ENCODE results near the gene PIGN.

Gene PIGN

DNA sequence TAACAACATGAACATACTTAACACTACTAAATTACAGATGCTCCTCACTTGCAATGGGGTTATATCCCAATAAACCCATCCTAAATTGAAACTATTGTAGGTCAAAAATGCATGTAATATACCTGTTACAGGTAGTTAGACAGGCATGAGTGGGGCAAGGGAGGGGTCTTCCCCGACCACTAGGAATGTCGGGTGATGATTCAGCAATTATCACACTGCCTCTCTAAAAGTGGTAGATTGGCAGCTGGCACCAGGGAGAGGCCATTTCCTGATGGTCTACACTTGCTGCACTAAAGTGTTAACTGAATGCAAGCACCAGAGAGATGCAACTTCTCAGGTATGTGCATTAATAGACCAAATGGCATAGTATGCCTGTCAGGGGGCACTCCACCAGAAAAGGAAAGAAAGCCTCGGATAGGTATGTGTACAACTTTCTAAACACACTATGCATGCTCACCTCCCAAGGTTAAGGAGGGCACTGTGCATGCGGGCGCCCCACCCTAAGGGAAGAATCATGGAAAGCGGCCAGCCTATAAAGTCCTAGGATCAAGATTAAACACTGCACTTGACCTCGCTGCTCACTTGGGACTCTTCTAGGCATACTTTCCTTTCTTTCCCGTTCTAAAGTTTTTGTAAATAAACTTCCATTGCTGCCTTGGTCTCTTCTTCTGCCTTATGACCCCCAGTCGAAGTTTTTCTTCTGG, 35.6 kb downstream of the PIGN start:
- H3K4me1 ChIP-seq (ENCODE audit: control insufficient read depth, insufficient read depth, low read length) = no peaks in the 10 kb centered on the region
- no peaks in the 10 kb centered on the region; the same call in 1 of the 2 replicates for H3K36me3 ChIP-seq (ENCODE audit: control insufficient read depth, insufficient read depth, low read length)
- no peak overlapping the region for H3K4me3 ChIP-seq (ENCODE audit: low read depth, low read length)
- no peaks in the 10 kb centered on the region for H3K9me3 ChIP-seq (ENCODE audit: control insufficient read depth, insufficient read depth, low read length)
- H3K27me3 ChIP-seq (ENCODE audit: control insufficient read depth, insufficient read depth, low read length) = no peaks in the 10 kb centered on the region
- H3K9ac ChIP-seq (ENCODE audit: low read depth, low read length) = no peak overlapping the region
- H3K27ac ChIP-seq (ENCODE audit: low read depth, low read length) = no peak overlapping the region

DNA sequence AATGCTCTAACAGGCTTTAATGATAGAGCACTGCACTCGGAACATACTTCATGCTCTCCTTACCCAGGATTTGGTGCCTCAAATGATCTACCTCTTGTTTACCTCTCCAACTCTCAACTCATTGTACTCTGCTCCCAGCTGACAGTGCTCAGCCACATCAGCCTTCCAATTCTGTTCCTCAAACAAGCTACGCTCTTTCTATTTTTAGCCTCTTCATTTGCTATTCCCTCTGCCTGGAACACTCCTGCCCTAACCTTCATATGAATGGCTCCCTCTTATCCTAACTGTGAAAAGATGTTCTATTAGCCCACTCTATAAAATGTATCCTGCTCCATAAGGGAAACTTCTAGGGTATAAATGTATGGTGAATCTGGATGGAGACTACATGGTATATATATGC, 42.5 kb downstream of the PIGN start:
- no peaks in the 10 kb centered on the region; the same call in 1 of the 2 replicates for H3K4me1 ChIP-seq (ENCODE audit: control insufficient read depth, insufficient read depth, low read length)
- no peak overlapping the region for H3K27ac ChIP-seq (ENCODE audit: low read depth, low read length)
- H3K4me3 ChIP-seq (ENCODE audit: low read depth, low read length) = no peak overlapping the region
- no peaks in the 10 kb centered on the region for H3K27me3 ChIP-seq (ENCODE audit: control insufficient read depth, insufficient read depth, low read length)
- peaks cover 13% of the 10 kb centered on the region; the same call in 1 of the 2 replicates for H3K36me3 ChIP-seq (ENCODE audit: control insufficient read depth, insufficient read depth, low read length)
- no peak overlapping the region for H3K9ac ChIP-seq (ENCODE audit: low read depth, low read length)
- no peaks in the 10 kb centered on the region for H3K9me3 ChIP-seq (ENCODE audit: control insufficient read depth, insufficient read depth, low read length)

- Histone ChIP-seq H3K9ac (ENCODE audit: low read depth, low read length) (no peak overlapping the region), H3K9me3 (ENCODE audit: control insufficient read depth, insufficient read depth, low read length) (no peaks in the 10 kb centered on the region), H3K36me3 (ENCODE audit: control insufficient read depth, insufficient read depth, low read length) (peaks cover 23% of the 10 kb centered on the region), H3K4me3 (ENCODE audit: low read depth, low read length) (no peak overlapping the region), H3K4me1 (ENCODE audit: control insufficient read depth, insufficient read depth, low read length) (no peaks in the 10 kb centered on the region; the same call in 1 of the 2 replicates), H3K27ac (ENCODE audit: low read depth, low read length) (no peak overlapping the region), H3K27me3 (ENCODE audit: control insufficient read depth, insufficient read depth, low read length) (no peaks in the 10 kb centered on the region)
These were observed 46.6 kb downstream of the PIGN start for GRCh38 chr18:62140259-62140658.

DNA sequence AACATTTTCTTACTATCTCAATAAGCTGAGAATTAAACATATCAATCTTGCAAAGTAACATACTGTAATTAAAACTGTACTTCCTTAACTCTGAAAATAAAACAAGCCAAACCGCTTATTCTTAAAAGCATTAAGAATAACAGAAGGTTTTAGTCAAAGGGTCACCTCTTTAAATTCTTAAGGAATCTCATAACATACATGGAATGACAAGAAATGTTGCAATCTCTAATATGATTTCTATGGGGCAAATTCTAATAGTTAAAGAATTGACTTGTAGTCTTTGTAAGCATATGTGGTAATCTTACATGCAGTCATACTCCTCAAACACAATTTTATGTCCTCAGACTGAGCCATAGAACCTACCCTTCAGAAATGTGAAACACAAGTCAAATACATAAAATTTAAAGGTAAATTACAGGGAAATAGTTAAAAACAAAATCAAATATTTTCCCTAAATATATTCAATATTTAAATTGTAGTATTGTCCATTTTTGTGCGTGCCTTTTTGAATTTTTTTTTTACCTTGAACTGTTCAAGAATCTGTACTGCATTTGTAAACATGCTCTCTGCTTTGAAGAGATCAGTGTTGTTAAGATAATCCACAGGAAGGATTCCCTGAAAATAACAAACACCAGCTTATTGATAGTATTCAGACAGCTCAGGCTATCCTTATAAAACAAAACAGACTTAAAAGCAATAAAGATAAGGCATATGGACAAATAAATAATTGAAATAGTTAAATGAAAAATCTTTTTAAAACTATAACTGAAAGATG, 48.2 kb downstream of the PIGN start:
- Histone ChIP-seq H3K4me3 (ENCODE audit: low read depth, low read length) (no peak overlapping the region), H3K27me3 (ENCODE audit: control insufficient read depth, insufficient read depth, low read length) (no peaks in the 10 kb centered on the region), H3K4me1 (ENCODE audit: control insufficient read depth, insufficient read depth, low read length) (no peaks in the 10 kb centered on the region), H3K27ac (ENCODE audit: low read depth, low read length) (no peak overlapping the region), H3K9ac (ENCODE audit: low read depth, low read length) (no peak overlapping the region), H3K36me3 (ENCODE audit: control insufficient read depth, insufficient read depth, low read length) (peaks cover 11% of the 10 kb centered on the region), H3K9me3 (ENCODE audit: control insufficient read depth, insufficient read depth, low read length) (no peaks in the 10 kb centered on the region)

GRCh38 chr18:62131301-62131909, 55.5 kb downstream of the PIGN start:
- no peaks in the 10 kb centered on the region for H3K27me3 ChIP-seq (ENCODE audit: control insufficient read depth, insufficient read depth, low read length)
- H3K9ac ChIP-seq (ENCODE audit: low read depth, low read length) = no peak overlapping the region
- H3K9me3 ChIP-seq (ENCODE audit: control insufficient read depth, insufficient read depth, low read length) = no peaks in the 10 kb centered on the region
- H3K4me1 ChIP-seq (ENCODE audit: control insufficient read depth, insufficient read depth, low read length) = no peaks in the 10 kb centered on the region
- no peaks in the 10 kb centered on the region for H3K36me3 ChIP-seq (ENCODE audit: control insufficient read depth, insufficient read depth, low read length)
- no peak overlapping the region for H3K27ac ChIP-seq (ENCODE audit: low read depth, low read length)
- H3K4me3 ChIP-seq (ENCODE audit: low read depth, low read length) = no peak overlapping the region

- H3K27ac ChIP-seq (ENCODE audit: low read depth, low read length) = no peak overlapping the region
- H3K9me3 ChIP-seq (ENCODE audit: control insufficient read depth, insufficient read depth, low read length) = no peaks in the 10 kb centered on the region
- no peak overlapping the region for H3K4me3 ChIP-seq (ENCODE audit: low read depth, low read length)
These were observed 58.7 kb downstream of the PIGN start for GRCh38 chr18:62128157-62128556.

GRCh38 chr18:62126737-62127136, 60.1 kb downstream of the PIGN start:
- H3K9ac ChIP-seq (ENCODE audit: low read depth, low read length) = no peak overlapping the region
- H3K27me3 ChIP-seq (ENCODE audit: control insufficient read depth, insufficient read depth, low read length) = no peaks in the 10 kb centered on the region
- no peaks in the 10 kb centered on the region for H3K9me3 ChIP-seq (ENCODE audit: control insufficient read depth, insufficient read depth, low read length)
- no peaks in the 10 kb centered on the region for H3K36me3 ChIP-seq (ENCODE audit: control insufficient read depth, insufficient read depth, low read length)
- no peak overlapping the region for H3K4me3 ChIP-seq (ENCODE audit: low read depth, low read length)
- no peaks in the 10 kb centered on the region for H3K4me1 ChIP-seq (ENCODE audit: control insufficient read depth, insufficient read depth, low read length)
- H3K27ac ChIP-seq (ENCODE audit: low read depth, low read length) = no peak overlapping the region

More at GRCh38 chr18:62128157-62128556, 58.7 kb downstream of the PIGN start:
- Histone ChIP-seq H3K9ac (ENCODE audit: low read depth, low read length) (no peak overlapping the region), H3K36me3 (ENCODE audit: control insufficient read depth, insufficient read depth, low read length) (no peaks in the 10 kb centered on the region), H3K4me1 (ENCODE audit: control insufficient read depth, insufficient read depth, low read length) (no peaks in the 10 kb centered on the region), H3K27me3 (ENCODE audit: control insufficient read depth, insufficient read depth, low read length) (no peaks in the 10 kb centered on the region)

GRCh38 chr18:62125702-62126101, 61.2 kb downstream of the PIGN start:
- Histone ChIP-seq H3K36me3 (ENCODE audit: control insufficient read depth, insufficient read depth, low read length) (no peaks in the 10 kb centered on the region), H3K27ac (ENCODE audit: low read depth, low read length) (no peak overlapping the region), H3K4me1 (ENCODE audit: control insufficient read depth, insufficient read depth, low read length) (no peaks in the 10 kb centered on the region), H3K4me3 (ENCODE audit: low read depth, low read length) (no peak overlapping the region), H3K9me3 (ENCODE audit: control insufficient read depth, insufficient read depth, low read length) (no peaks in the 10 kb centered on the region), H3K9ac (ENCODE audit: low read depth, low read length) (no peak overlapping the region), H3K27me3 (ENCODE audit: control insufficient read depth, insufficient read depth, low read length) (no peaks in the 10 kb centered on the region)

- H3K27me3 ChIP-seq (ENCODE audit: control insufficient read depth, insufficient read depth, low read length) = no peaks in the 10 kb centered on the region
- H3K9me3 ChIP-seq (ENCODE audit: control insufficient read depth, insufficient read depth, low read length) = no peaks in the 10 kb centered on the region
- no peaks in the 10 kb centered on the region for H3K36me3 ChIP-seq (ENCODE audit: control insufficient read depth, insufficient read depth, low read length)
- no peaks in the 10 kb centered on the region for H3K4me1 ChIP-seq (ENCODE audit: control insufficient read depth, insufficient read depth, low read length)
- H3K27ac ChIP-seq (ENCODE audit: low read depth, low read length) = no peak overlapping the region
- no peak overlapping the region for H3K4me3 ChIP-seq (ENCODE audit: low read depth, low read length)
- no peak overlapping the region for H3K9ac ChIP-seq (ENCODE audit: low read depth, low read length)
These were observed 64.5 kb downstream of the PIGN start for GRCh38 chr18:62122330-62122729.

GRCh38 chr18:62119884-62120283, 67.0 kb downstream of the PIGN start:
- Histone ChIP-seq H3K27ac (ENCODE audit: low read depth, low read length) (no peak overlapping the region), H3K9me3 (ENCODE audit: control insufficient read depth, insufficient read depth, low read length) (no peaks in the 10 kb centered on the region), H3K4me3 (ENCODE audit: low read depth, low read length) (no peak overlapping the region), H3K36me3 (ENCODE audit: control insufficient read depth, insufficient read depth, low read length) (no peaks in the 10 kb centered on the region), H3K4me1 (ENCODE audit: control insufficient read depth, insufficient read depth, low read length) (no peaks in the 10 kb centered on the region), H3K9ac (ENCODE audit: low read depth, low read length) (no peak overlapping the region), H3K27me3 (ENCODE audit: control insufficient read depth, insufficient read depth, low read length) (no peaks in the 10 kb centered on the region)

DNA sequence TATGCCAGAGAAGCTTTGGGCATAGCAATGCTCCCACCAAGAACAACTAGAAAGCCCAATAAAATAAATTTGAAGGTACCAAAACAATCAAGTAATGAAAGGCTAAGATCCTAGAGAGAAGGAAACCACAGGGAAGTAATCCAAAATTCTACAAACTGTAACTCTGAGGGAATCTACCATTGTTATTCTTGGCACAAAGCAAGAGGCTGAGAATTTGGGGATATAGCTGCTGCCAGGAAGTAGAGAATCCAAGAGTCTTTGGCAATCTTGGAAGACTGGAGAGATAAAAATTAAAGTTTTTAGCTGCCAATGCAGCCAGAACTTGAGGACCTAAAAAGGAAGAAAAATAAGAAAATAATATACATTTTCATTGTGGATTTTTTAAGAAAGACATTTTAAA, 68.5 kb downstream of the PIGN start:
- Histone ChIP-seq H3K36me3 (ENCODE audit: control insufficient read depth, insufficient read depth, low read length) (no peaks in the 10 kb centered on the region), H3K27ac (ENCODE audit: low read depth, low read length) (no peak overlapping the region), H3K9me3 (ENCODE audit: control insufficient read depth, insufficient read depth, low read length) (no peaks in the 10 kb centered on the region), H3K9ac (ENCODE audit: low read depth, low read length) (no peak overlapping the region), H3K4me1 (ENCODE audit: control insufficient read depth, insufficient read depth, low read length) (no peaks in the 10 kb centered on the region), H3K4me3 (ENCODE audit: low read depth, low read length) (no peak overlapping the region), H3K27me3 (ENCODE audit: control insufficient read depth, insufficient read depth, low read length) (no peaks in the 10 kb centered on the region)

All from HUES48 (cell line).